KMS-11 (cell line): Measurements from ENCODE around the gene GPR62.

Experiments
- H2AFZ ChIP-seq: fragments of 200-600 bp; sonication (generic); 2 replicates; pipeline ENCODE4 v1.6.1; 2016; ENCODE audit warnings: antibody characterized with exemption, mixed run types, low read depth
- H3K27ac ChIP-seq: fragments of 200-600 bp; sonication (generic); 2 replicates; pipeline ENCODE4 v1.6.1; 2016; ENCODE audit warnings: mild to moderate bottlenecking, mixed run types
- H3K27me3 ChIP-seq: fragments of 200-600 bp; sonication (generic); 2 replicates; pipeline ENCODE4 v1.6.1; 2017; ENCODE audit warnings: mild to moderate bottlenecking, low read depth, mixed run types, moderate library complexity; ENCODE audit not compliant: insufficient read depth
- H3K36me3 ChIP-seq: fragments of 200-600 bp; sonication (generic); 2 replicates; pipeline ENCODE4 v1.6.1; 2017; ENCODE audit warnings: mild to moderate bottlenecking, mixed run types; ENCODE audit not compliant: insufficient read depth
- H3K4me1 ChIP-seq: fragments of 200-600 bp; sonication (generic); 2 replicates; pipeline ENCODE4 v1.6.1; 2016; ENCODE audit warnings: mild to moderate bottlenecking, low read depth, mixed run types; ENCODE audit not compliant: poor library complexity, severe bottlenecking
- H3K4me2 ChIP-seq: fragments of 200-600 bp; sonication (generic); 2 replicates; pipeline ENCODE4 v1.7.0; 2016; ENCODE audit warnings: mild to moderate bottlenecking, mixed run types
- H3K4me3 ChIP-seq: fragments of 200-600 bp; sonication (generic); IDR thresholded peaks from 2 replicates; pipeline ENCODE4 v1.6.1; 2017; ENCODE audit warnings: low read depth, low read length, mixed read lengths; ENCODE audit not compliant: insufficient read depth
- H3K79me2 ChIP-seq: fragments of 200-600 bp; sonication (generic); 2 replicates; pipeline ENCODE4 v1.6.1; 2016; ENCODE audit warnings: low read depth, mixed run types; ENCODE audit not compliant: insufficient read depth
- H3K9ac ChIP-seq: fragments of 200-600 bp; sonication (generic); 2 replicates; pipeline ENCODE4 v1.6.1; 2016; ENCODE audit warnings: mild to moderate bottlenecking, mixed run types
- H4K20me1 ChIP-seq: fragments of 200-600 bp; sonication (generic); 2 replicates; pipeline ENCODE4 v1.6.1; 2016; ENCODE audit warnings: mild to moderate bottlenecking, mixed run types; ENCODE audit not compliant: insufficient read depth
- TF ChIP-seq, protein P1 (sequence below): fragments of 200-600 bp; sonication (generic); conservative IDR thresholded peaks from 2 replicates; pipeline ENCODE4 v1.6.1; 2017; ENCODE audit warnings: low read depth, mild to moderate bottlenecking, antibody characterized with exemption, low read length, moderate library complexity, mixed read lengths

GPR62 gene

DNA sequence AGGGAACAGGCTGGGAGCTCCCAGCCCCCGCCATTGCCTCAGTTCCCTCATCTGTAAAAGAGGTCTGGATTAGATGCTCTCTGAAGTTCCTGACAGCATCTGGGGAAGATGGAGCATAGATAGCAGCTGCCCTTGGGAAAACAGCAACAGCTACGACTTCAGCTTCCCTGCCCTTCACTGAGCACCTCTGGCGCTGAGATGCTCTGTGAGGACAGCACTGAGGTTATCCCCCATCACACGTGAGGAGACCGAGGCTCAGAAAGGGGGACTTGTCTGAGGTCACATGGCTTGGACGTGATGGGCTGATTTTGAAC lies 51.6 kb downstream of the GPR62 start:
- Histone ChIP-seq H3K27me3 (no peaks in the 10 kb centered on the region), H3K9ac (no peak overlapping the region), H4K20me1 (no peaks in the 10 kb centered on the region), H3K4me2 (no peak overlapping the region), H3K4me3 (no peak overlapping the region), H3K36me3 (no peaks in the 10 kb centered on the region), H3K79me2 (no peaks in the 10 kb centered on the region), H3K4me1 (no peaks in the 10 kb centered on the region), H2AFZ (no peak overlapping the region), H3K27ac (no peak overlapping the region)
- TF ChIP-seq, protein P1, sequence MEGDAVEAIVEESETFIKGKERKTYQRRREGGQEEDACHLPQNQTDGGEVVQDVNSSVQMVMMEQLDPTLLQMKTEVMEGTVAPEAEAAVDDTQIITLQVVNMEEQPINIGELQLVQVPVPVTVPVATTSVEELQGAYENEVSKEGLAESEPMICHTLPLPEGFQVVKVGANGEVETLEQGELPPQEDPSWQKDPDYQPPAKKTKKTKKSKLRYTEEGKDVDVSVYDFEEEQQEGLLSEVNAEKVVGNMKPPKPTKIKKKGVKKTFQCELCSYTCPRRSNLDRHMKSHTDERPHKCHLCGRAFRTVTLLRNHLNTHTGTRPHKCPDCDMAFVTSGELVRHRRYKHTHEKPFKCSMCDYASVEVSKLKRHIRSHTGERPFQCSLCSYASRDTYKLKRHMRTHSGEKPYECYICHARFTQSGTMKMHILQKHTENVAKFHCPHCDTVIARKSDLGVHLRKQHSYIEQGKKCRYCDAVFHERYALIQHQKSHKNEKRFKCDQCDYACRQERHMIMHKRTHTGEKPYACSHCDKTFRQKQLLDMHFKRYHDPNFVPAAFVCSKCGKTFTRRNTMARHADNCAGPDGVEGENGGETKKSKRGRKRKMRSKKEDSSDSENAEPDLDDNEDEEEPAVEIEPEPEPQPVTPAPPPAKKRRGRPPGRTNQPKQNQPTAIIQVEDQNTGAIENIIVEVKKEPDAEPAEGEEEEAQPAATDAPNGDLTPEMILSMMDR = no peak
